NCI-H2029 (cell line): ENCODE data around the gene INTS15.
"Not testable (repeated sequence)": the region's sequence is repeated elsewhere in the genome, so short reads cannot be mapped to it uniquely, and the experiment has no call there.

Experiments
- DNase-seq: peaks from one replicate; lab custom pipeline; 2025; lab: John Stamatoyannopoulos, UW

Gene INTS15

GRCh38 chr7:6589829-6590644 is at the start of gene INTS15:
Gene INTS15 (plus strand): TSS chr7:6590021. CDS start chr7:6590284, 263 bp downstream.
- DNase-seq: peak; percentile 60

GRCh38 chr7:6542368-6542767 is 47.5 kb upstream of the INTS15 start:
- no peak for DNase-seq

- DNase-seq: no peak
Observed at GRCh38 chr7:6545398-6546126, 44.3 kb upstream of the INTS15 start.

- peak; percentile 29 for DNase-seq
Observed at GRCh38 chr7:6546498-6547251, 43.1 kb upstream of the INTS15 start.

- no peak for DNase-seq
Observed at GRCh38 chr7:6547400-6547799, 42.4 kb upstream of the INTS15 start.

- DNase-seq: no peak
Observed at GRCh38 chr7:6551016-6551511, 38.8 kb upstream of the INTS15 start, which contains the start of gene GRID2IP. Gene GRID2IP (minus strand): TSS chr7:6551461. CDS start chr7:6551436, 25 bp downstream.

GRCh38 chr7:6553448-6554044 is 36.3 kb upstream of the INTS15 start:
- no peak for DNase-seq

- DNase-seq: no peak
Observed at GRCh38 chr7:6554848-6555247, 35.0 kb upstream of the INTS15 start.

GRCh38 chr7:6556196-6556595 is 33.6 kb upstream of the INTS15 start:
- peak; percentile 2 for DNase-seq

GRCh38 chr7:6558837-6559236 is 31.0 kb upstream of the INTS15 start:
- DNase-seq: peak; percentile 33

- no peak for DNase-seq
Observed at GRCh38 chr7:6559896-6560295, 29.9 kb upstream of the INTS15 start.

GRCh38 chr7:6562106-6562505 is 27.7 kb upstream of the INTS15 start:
- no peak for DNase-seq

- no peak for DNase-seq
Observed at GRCh38 chr7:6563936-6564770, 25.7 kb upstream of the INTS15 start.

GRCh38 chr7:6565655-6566054 is 24.2 kb upstream of the INTS15 start:
- no peak for DNase-seq

GRCh38 chr7:6567886-6568285 is 21.9 kb upstream of the INTS15 start:
- DNase-seq: no peak

- peak; percentile 2 for DNase-seq
Observed at GRCh38 chr7:6571160-6571779, 18.6 kb upstream of the INTS15 start.

GRCh38 chr7:6575281-6576023 is 14.4 kb upstream of the INTS15 start:
- DNase-seq: no peak

GRCh38 chr7:6576024-6576866 is 13.6 kb upstream of the INTS15 start:
- DNase-seq: no peak

GRCh38 chr7:6576867-6577368 is 12.9 kb upstream of the INTS15 start:
- not testable (repeated sequence) for DNase-seq
